Activated CD8-positive, alpha-beta memory T cell treated with anti-CD3 and anti-CD28 coated beads, Interleukin-2, amount 50 U/mL, for 24 hours (primary cell): Measurements from ENCODE around the gene BCHE.
"Not testable (repeated sequence)": the region's sequence is repeated elsewhere in the genome, so short reads cannot be mapped to it uniquely, and the experiment has no call there.

ENCODE experiments used
- DNase-seq: peaks from one replicate; pipeline ENCODE4 v3.0.0-alpha.2; 2020; ENCODE audit errors: extremely low read depth

Gene BCHE

DNA sequence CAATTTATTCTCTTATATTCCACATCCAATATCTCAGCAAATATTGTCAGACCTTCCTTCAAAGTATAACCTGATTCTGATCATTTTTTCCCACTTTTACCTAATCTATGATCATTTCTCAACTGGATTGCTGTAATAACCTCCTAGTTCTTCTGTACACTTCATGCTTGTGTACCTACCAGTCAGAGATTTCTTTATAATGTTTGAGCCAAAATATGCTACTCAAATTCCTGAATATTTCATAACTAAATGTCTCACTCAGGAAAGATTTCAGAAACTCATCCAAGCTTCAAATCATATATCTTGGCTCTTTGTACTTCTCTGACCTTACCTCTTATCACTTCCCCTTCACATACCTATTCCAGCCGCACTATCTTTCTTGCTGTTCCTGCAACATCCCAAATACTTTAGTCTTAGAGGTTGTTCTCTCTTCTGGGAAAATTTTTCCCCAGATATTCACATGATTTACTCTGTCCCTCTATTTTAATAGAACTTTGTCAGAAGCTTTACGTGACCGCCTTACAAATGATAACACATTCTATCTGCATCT is 20.0 kb downstream of the BCHE start:
- DNase-seq: no peak

- DNase-seq: no peak
Observed at GRCh38 chr3:165816209-165816608, 21.0 kb downstream of the BCHE start.

DNA sequence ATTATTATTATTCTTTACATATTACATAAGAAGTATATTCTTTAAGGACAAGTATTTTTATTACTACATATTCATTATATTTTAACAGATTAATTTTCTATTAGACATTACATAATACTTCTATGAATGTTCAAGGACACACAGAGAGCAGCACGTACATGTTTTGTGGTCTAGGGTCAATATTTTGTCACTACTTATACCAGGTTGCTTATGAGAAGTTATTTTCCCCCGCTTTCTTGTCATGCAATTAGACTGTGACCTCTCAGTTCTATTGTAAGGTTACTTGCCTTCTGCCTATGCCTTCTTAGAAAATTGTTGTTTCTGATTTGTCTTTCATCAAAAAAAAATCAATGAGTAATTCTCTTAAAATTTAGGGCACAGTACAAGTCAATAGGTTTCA is 21.5 kb downstream of the BCHE start:
- DNase-seq: no peak

DNA sequence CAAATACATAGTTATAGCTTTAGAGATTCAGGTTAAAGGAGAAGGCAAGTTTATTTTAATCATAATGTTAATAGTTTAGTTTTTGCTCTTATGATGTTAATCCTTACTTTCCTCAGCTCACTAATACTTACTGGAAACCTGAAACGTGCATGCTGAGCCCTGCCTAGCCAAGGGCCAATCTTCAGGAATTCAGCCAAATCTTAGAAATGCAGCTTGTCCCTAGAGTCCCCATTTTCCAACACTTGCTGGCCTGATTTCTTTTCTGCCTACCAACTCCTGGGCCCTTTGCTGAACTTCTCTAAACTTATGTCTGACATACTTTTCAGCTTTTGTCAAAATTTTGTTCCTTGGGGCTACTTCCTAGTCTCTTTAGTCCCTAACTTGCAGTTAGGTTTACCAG is 22.8 kb downstream of the BCHE start:
- no peak for DNase-seq

DNA sequence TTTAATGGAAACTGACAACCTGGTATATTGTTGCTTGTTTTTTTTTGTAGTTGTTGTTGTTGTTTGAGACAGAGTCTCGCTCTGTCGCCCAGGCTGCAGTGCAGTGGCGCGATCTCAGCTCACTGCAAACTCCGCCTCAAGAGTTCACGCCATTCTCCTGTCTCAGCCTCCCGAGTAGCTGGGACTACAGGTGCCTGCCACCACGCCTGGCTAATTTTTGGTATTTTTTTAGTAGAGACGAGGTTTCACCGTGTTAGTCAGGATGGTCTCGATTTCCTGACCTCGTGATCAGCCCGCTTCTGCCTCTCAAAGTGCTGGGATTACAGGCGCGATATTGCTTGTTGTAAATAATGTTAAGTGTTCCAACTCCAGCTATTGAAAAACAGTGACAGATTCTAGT is 29.3 kb downstream of the BCHE start:
- DNase-seq: not testable (repeated sequence)

- DNase-seq: no peak
Observed at GRCh38 chr3:165805946-165806561, 31.2 kb downstream of the BCHE start.

DNA sequence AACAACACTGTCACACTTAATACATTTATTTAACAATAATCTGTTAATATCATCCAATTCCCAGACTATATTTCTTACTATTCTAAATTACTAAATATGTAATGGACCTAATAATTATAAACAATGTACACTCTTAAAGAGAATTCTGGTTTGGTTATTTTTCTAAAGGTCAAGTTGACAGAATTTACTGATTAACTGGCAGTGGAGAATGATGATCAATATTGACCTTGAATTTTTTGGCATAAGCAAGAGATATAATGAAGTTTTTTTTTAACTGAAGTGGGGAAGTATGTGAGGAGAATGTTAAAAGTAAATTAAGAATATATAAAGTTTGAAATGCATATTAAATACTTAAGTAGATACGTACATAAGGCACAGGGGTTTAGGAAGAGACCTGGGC is 33.8 kb downstream of the BCHE start:
- no peak for DNase-seq

DNA sequence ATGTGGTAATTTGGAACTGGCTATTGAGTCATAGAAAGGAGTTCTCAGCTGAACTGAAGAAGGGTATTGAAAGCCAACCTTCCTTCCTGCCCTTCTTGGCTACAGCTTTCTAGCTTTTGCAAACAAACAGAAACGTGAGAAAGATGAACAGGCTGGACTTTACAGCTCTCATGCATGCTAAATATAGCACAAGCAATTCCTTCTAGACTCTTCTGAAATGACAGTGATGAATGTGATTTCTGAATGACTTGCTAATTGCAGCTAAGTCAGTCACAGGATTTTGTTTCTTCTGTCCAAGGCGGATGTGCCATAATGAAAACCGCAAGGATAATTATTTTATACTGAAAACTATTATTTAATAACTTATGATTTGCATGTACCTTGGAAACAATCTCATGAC is 36.3 kb downstream of the BCHE start:
- no peak for DNase-seq

DNA sequence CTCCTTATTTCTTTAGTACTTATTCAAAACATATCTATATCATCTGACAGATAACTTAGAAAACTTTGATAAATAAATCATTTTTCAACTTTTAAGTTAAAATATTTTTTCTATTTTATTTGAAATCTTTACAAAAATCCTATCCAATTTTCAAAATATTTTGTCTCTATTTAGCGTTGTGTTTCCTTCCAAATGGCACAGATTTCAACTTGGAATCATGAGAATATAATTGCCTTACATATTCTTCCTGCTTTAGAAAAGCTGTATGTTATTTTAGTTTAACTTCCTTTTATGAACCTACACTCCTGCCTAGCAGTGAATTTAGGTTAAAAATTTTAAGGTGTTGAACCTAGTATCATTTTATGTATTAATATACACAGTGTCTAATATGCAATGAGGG is 38.2 kb downstream of the BCHE start:
- DNase-seq: no peak

DNA sequence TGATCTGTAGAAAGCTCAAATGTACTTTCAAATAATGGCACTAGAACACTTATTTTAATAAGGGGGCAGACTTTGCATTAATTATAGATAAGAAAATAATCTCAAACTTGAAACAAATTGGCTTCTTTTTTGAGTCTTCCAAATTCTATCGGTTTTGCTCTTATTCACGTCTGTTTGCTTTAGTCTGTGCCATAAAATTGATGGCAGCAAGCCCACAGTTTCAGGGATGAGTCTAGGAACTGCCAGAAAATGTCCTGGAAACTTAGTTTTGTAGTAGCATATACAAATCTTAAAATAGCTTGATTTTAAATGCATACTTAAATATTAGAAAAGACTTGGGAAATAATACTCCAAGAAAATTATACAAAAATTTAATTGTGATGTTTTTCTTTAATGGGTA is 39.7 kb downstream of the BCHE start:
- no peak for DNase-seq

GRCh38 chr3:165796701-165797100 is 40.5 kb downstream of the BCHE start:
- no peak for DNase-seq

DNA sequence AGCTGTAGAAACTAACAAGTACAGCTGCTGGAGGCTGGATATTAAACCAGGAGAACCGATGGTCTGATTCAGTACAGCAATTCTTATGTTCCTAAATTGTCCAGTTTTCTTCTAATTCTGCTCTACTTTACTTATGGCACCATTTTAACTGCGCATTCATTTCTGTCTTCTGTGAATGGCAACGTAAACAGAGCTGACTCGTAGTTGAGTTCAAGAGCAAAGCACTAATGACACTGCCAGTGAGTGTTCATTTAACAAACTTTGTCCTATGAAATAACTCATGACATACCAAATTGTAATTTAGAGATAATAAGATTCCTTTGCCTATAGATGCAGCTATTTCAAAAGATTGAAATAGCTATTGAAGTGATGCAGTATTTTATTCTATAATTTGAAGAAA is 48.7 kb downstream of the BCHE start:
- no peak for DNase-seq

GRCh38 chr3:165786013-165786412 is 51.2 kb downstream of the BCHE start:
- no peak for DNase-seq

GRCh38 chr3:165784337-165784736 is 52.9 kb downstream of the BCHE start:
- DNase-seq: no peak

GRCh38 chr3:165783383-165783782 is 53.8 kb downstream of the BCHE start:
- DNase-seq: no peak

- no peak for DNase-seq
Observed at GRCh38 chr3:165778891-165779290, 58.3 kb downstream of the BCHE start.

- no peak for DNase-seq
Observed at GRCh38 chr3:165778456-165778855, 58.8 kb downstream of the BCHE start.

DNA sequence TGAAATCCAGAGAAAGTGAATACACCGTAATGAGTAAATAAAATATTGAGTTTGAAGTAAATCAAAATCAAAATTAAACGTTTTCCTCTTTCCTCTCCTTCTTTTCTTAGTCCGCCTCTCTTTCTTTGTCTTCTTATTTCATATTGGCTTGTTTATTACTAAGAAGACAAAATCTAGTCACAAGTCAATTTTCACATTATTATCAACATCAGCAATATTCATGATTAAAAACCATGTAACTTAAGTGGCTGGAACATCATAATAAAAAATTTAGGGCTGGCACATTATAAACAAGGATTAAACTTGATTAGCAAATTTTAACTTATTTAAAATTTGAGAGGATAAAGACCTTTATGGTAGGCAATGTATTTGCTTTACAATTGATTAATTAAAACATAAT is 61.4 kb downstream of the BCHE start:
- no peak for DNase-seq

DNA sequence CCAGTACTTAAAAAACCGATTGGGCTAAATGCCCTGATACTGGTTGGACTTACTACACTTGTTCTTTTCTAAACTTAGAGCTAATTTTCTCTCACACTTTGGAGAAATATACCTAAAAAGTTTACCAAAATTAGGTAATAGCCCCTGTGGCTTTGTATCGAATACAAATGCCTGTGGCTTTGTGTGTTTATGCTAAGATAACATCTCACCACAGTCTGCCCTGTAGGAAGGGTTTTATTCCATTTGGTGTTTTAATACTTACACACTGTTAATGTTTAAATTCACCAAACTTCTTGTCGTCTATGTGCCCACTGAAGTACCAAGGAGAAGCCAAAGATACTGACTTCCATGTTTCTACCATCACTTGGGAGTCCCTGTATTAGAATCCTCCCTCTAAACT is 66.4 kb downstream of the BCHE start:
- no peak for DNase-seq

DNA sequence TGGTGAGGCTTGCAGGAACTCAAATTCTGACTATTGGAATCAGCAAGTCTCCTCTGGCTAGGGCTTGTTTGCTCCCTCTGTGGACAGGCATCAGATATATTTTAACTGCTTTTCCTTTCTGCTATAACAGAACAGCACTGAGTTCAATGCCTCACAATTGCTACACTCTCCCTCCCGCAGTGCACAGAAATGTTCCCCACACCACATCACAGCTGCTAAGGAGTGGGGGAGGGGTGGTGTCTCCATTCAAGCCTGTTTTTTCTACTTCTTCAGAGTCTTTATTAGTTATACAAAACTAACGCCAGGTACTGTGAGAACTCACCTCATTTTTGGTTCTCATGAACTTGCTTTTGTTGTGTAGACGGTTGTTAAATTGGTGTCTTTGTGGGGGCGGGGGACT is 68.5 kb downstream of the BCHE start:
- no peak for DNase-seq

GRCh38 chr3:165759041-165759440 is 78.2 kb downstream of the BCHE start:
- no peak for DNase-seq

DNA sequence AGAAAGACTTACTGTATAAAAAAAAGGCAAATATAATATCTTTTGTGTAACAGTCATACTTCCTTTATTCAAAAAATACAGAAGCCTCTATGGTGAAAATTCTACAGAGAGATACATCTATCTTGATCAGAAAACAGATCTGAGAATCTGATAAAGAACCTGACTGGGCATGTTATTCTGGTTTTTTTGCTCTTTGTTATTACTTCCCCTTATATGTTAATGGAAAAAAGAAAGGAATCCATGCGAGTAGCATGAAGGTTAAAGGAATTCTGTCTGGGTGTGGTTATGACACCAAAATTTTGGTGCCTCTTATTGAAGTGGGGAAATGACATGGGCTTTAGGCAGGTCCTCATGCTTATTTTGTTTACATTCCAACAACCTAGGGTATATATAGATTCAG is 81.7 kb downstream of the BCHE start:
- no peak for DNase-seq

DNA sequence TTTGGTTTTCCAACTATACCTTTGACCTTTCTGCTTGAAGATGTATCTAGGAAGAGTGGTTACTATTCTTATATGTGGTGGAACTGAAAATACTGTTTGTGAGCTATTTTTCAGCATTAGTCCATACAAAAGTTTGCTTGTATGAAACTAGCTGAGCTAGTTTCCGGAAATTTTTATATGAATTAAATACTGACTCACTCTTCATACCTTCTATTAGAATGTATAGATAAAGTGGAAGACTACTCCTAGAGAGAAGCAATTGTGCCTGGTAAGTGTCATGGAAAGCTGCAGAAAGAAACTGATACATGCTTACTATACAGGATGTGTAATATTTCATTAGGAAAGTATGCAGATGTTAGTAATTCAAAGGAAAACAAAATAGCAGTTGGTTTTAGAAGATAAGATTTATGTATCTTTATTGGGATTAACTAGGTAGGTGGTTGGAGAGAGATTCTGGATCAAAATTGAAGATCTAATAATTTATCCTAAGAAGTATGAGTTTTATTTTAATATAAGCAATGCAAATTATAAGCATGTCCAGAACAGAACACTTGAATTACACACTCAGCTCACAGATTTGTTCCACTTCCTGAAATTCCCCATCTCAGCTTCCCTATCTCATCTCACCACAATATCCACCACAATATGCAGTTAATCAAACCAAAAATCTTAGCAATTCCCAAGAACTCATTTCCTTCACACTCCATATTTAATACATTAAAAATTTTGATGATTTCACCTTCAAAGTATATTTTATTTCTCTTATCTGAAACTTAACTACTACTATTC is 82.8 kb downstream of the BCHE start:
- no peak for DNase-seq
